Activated B cell treated with CpG ODN at 0.5 μM for 24 hours (primary cell): ENCODE data around the gene ETV7. TPM values are rescaled to one million over a fixed set of nuclear protein-coding genes. Genes with fewer than 3 reads are reported as not detected.

Source experiments
- ATAC-seq: fragments of 200-7000 bp; cut with Tn5 transposase; one replicate; pipeline ENCODE4 v1.10.0; 2021; ENCODE audit warnings: low read depth, mild to moderate bottlenecking, moderate library complexity
- CTCF ChIA-PET: fragments of 350-600 bp; sonication (Branson Sonifier 250); formaldehyde crosslinking; loops from one replicate; lab custom pipeline; 2021; ENCODE audit warnings: antibody characterized with exemption; lab: Charles Lee
- POLR2A ChIA-PET: fragments of 350-600 bp; sonication (Branson Sonifier 250); formaldehyde crosslinking; loops from one replicate; lab custom pipeline; 2021; ENCODE audit warnings: antibody characterized with exemption; lab: Charles Lee
- DNase-seq: peaks from one replicate; pipeline ENCODE4 v3.0.0; 2022
- H3K27ac Mint-ChIP-seq: one replicate; pipeline ENCODE4 v1.8.0; 2020; ENCODE audit warnings: mixed read lengths
- H3K27me3 Mint-ChIP-seq: one replicate; pipeline ENCODE4 v1.8.0; 2021; ENCODE audit warnings: mixed read lengths
- H3K36me3 Mint-ChIP-seq: one replicate; pipeline ENCODE4 v1.8.0; 2021; ENCODE audit warnings: low read depth, mixed read lengths
- H3K4me1 Mint-ChIP-seq: one replicate; pipeline ENCODE4 v1.8.0; 2021; ENCODE audit warnings: mixed read lengths
- H3K4me3 Mint-ChIP-seq: one replicate; pipeline ENCODE4 v1.8.0; 2020; ENCODE audit warnings: mild to moderate bottlenecking, mixed read lengths
- H3K9me3 Mint-ChIP-seq: one replicate; pipeline ENCODE4 v1.8.0; 2020; ENCODE audit warnings: mixed read lengths
- intact Hi-C: fragments of 100-400 bp; cut with micrococcal nuclease; formaldehyde crosslinking; loops from one replicate; pipeline ENCODE4 v1.15.1; 2024
- total RNA-seq: library from RNA; stranded (reverse); gene quantifications from 2 replicates; pipeline ENCODE4 v1.2.3, GENCODE V29; 2022
- TF ChIP-seq, protein P1 (sequence below): fragments of 200-600 bp; IDR thresholded peaks from one replicate; pipeline ENCODE4 v1.8.0; 2022; ENCODE audit warnings: antibody characterized with exemption, mild to moderate bottlenecking

Gene ETV7
- total RNA-seq: 0.24 and 0.51 TPM in 2 replicates

DNA sequence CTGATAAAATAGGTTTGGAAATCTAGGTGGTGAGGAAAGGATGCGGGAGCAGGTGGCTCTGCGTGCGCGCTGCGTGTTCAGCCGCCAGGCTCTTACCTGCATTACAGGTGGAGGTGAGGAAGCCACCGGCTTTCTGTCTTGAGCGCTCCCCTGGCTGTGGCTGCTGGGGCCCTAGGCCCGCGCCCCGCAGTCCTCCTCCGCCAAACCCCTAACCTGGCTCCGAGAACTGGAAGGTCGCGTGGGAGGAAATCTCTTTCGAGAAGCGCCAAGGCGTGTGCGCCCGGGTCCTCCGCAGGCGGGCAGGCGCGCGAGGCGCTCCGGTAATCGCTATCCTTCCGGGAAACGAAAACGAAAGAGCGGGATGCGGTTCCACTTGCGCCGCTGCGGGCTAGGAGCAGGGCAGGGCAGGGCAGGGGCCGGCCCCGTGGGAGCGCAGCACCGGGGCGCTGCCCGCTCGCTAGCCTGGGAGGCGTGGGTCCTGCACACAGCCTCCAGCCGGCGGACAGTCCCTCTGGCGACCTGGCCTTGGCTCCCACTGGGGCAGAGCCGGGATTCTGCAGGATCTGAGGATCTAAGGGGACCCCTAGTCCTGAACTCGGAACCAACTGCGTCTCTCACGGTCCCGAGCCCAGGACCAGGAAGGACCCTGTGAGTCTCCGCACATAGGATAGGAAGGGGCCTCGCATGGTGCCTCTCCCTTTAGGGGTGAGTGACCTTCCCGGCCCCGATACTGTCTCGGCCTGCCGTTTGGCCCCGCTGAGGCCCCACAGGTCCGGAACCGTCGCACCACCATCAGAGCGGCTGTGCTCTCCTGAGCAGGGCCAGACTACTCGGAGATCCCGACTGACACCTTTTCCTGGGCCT is at the start of gene ETV7:
TSS of gene ETV7 (minus strand) at position 230 of the 864 bp plus-strand sequence. CDS start at position 102, 128 bp downstream.
- DNase-seq (no peak), ATAC-seq (peak; percentile 42)
- no peaks in the 10 kb centered on the region for H3K36me3 Mint-ChIP-seq
- POLR2A ChIA-PET: no interaction called here
- peaks cover 36% of the 10 kb centered on the region for H3K27me3 Mint-ChIP-seq
- peaks cover 26% of the 10 kb centered on the region for H3K4me1 Mint-ChIP-seq
- CTCF ChIA-PET: no interaction called here
- H3K27ac Mint-ChIP-seq: no peak within 1 kb of the TSS
- no peaks in the 10 kb centered on the region for H3K9me3 Mint-ChIP-seq
- TF ChIP-seq, protein P1, sequence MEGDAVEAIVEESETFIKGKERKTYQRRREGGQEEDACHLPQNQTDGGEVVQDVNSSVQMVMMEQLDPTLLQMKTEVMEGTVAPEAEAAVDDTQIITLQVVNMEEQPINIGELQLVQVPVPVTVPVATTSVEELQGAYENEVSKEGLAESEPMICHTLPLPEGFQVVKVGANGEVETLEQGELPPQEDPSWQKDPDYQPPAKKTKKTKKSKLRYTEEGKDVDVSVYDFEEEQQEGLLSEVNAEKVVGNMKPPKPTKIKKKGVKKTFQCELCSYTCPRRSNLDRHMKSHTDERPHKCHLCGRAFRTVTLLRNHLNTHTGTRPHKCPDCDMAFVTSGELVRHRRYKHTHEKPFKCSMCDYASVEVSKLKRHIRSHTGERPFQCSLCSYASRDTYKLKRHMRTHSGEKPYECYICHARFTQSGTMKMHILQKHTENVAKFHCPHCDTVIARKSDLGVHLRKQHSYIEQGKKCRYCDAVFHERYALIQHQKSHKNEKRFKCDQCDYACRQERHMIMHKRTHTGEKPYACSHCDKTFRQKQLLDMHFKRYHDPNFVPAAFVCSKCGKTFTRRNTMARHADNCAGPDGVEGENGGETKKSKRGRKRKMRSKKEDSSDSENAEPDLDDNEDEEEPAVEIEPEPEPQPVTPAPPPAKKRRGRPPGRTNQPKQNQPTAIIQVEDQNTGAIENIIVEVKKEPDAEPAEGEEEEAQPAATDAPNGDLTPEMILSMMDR: no peak
- H3K4me3 Mint-ChIP-seq: peak within 1 kb of the TSS; percentile 79
- intact Hi-C loops: no loop called here

DNA sequence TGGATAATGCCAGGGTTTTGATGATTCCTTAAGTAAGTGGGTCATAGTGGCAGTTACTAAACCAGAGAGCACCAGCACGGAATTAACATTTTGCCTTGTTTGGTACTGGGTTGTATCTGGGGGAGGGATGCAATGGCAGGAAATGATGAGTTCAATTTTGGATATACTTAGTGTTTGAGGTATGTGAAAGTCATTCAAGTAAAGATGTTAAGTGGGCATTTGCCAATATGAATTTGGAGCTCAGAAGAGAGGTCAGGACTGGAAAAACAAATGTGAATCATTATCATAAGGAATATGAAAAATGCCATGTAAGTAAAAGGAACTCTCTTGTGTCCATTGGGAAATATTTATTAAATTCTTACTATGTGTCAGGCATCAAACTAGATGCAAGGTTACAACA is 49.0 kb upstream of the ETV7 start:
- ATAC-seq: no peak
- Mint-ChIP-seq H3K9me3 (no peaks in the 10 kb centered on the region), H3K36me3 (no peaks in the 10 kb centered on the region), H3K4me1 (peaks cover 8% of the 10 kb centered on the region), H3K27me3 (no peaks in the 10 kb centered on the region), H3K27ac (no peak overlapping the region), H3K4me3 (no peak overlapping the region)
- POLR2A ChIA-PET: no interaction called here
- TF ChIP-seq, protein P1: no peak
- CTCF ChIA-PET: no interaction called here
- intact Hi-C loops: no loop called here
- no peak for DNase-seq

DNA sequence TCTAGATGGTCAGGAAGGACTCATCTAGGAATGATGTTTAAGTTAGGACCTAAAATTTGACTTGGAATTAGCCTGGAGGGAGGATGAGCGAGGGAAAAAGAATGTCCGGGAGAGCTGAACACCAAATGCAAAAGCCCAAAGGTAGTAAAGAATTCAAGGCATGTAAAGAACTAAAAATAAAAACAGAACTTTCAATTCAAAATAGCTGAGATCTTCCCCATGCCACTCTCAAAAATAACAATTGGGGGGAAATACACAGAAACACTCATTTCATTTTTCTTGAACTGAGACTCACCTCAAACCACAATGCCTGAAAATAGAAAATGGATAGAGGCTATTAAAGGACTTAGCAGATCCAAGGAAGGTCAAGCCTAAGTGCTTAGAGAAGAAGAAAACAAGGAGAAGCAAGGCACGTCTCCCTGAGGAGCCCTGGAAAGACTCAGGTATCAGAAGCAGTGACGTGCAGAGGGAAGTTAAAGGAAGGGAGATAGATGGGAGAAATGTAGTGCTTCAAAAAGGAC is 44.7 kb upstream of the ETV7 start:
- ChIA-PET POLR2A (no interaction called here), CTCF (no interaction called here)
- H3K36me3 Mint-ChIP-seq: no peaks in the 10 kb centered on the region
- peaks cover 2% of the 10 kb centered on the region for H3K4me1 Mint-ChIP-seq
- no peak overlapping the region for H3K27ac Mint-ChIP-seq
- no peak overlapping the region for H3K4me3 Mint-ChIP-seq
- intact Hi-C loops: no loop called here
- TF ChIP-seq, protein P1: no peak
- no peak for ATAC-seq
- no peak for DNase-seq
- no peaks in the 10 kb centered on the region for H3K9me3 Mint-ChIP-seq
- no peaks in the 10 kb centered on the region for H3K27me3 Mint-ChIP-seq

DNA sequence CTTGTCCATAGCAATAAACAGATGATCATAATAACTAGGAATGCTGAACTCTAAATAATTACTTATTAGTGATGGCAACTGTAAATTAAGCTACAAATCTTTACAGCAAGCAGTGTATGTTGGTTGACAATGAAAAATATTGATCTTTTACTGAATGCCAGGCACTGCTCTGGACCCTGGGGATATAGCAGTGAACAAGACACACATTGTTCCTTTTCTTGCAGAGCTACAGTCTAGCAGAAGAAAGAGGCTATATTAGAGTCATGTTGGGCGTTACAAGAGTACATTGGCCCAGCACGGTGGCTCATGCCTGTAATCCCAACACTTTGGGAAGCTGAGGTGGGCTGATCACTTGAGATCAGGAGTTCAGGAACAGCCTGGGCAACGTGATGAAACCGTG is 43.7 kb upstream of the ETV7 start:
- no peak overlapping the region for H3K4me3 Mint-ChIP-seq
- no peaks in the 10 kb centered on the region for H3K36me3 Mint-ChIP-seq
- TF ChIP-seq, protein P1: no peak
- no peaks in the 10 kb centered on the region for H3K9me3 Mint-ChIP-seq
- ATAC-seq (no peak), DNase-seq (no peak)
- H3K4me1 Mint-ChIP-seq: peaks cover 2% of the 10 kb centered on the region
- intact Hi-C loops: no loop called here
- CTCF ChIA-PET: no interaction called here
- no peak overlapping the region for H3K27ac Mint-ChIP-seq
- no peaks in the 10 kb centered on the region for H3K27me3 Mint-ChIP-seq
- POLR2A ChIA-PET: no interaction called here

DNA sequence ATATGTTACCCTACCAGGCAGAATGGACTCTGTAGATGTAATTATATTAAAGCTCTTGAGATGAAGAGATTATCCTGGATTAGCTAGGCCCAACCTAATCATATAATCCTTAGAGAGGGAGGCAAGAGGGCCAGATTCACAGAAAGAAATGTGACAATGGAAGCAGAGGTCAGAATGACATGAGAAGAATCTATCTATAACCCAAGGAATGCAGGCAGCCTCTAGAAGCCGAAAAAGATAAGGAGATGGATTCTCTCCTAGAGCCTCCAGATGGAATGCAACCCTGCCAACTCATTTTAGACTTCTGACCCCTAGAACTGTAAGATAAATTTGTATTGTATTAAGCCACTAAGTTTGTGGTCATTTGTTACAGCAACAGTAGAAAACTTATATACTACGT is 42.9 kb upstream of the ETV7 start:
- no peaks in the 10 kb centered on the region for H3K9me3 Mint-ChIP-seq
- H3K36me3 Mint-ChIP-seq: no peaks in the 10 kb centered on the region
- TF ChIP-seq, protein P1: no peak
- POLR2A ChIA-PET: no interaction called here
- peaks cover 2% of the 10 kb centered on the region for H3K4me1 Mint-ChIP-seq
- no peak overlapping the region for H3K4me3 Mint-ChIP-seq
- DNase-seq (no peak), ATAC-seq (no peak)
- intact Hi-C loops: no loop called here
- no peaks in the 10 kb centered on the region for H3K27me3 Mint-ChIP-seq
- no peak overlapping the region for H3K27ac Mint-ChIP-seq
- CTCF ChIA-PET: interaction anchor here (0.6 to 1.4 kb wide), 5 partner anchors 10 to 897 kb away, joined by 3 to 5 read pairs (median 3); no protein-coding TSS in a partner anchor
